K562 (cell line): ENCODE results near the gene PPP1R12C. TPM values are rescaled to one million over a fixed set of nuclear protein-coding genes. Genes with fewer than 3 reads are reported as not detected.

Experiments used
- CBFA2T3 ChIP-seq: fragments of 450-650 bp; IDR thresholded peaks from 2 replicates; pipeline ENCODE4 v1.6.1; 2017
- FOXJ3 ChIP-seq: sonication (generic); formaldehyde crosslinking; IDR thresholded peaks from 2 replicates; pipeline ENCODE4 v1.4.0; 2020; ENCODE audit warnings: mild to moderate bottlenecking, missing genetic modification reagents
- FOXK2 ChIP-seq, 2 experiments: fragments of 450-650 bp; IDR thresholded peaks in 1 of 2; conservative IDR thresholded peaks in 1 of 2; 2 replicates each; pipeline ENCODE4 v1.6.1; 2016; ENCODE audit warnings: low read depth in 2 of 2, mild to moderate bottlenecking in 1 of 2
- HEY1 ChIP-seq: fragments of 250-450 bp; sonication (Bioruptor Pico); IDR thresholded peaks from 2 replicates; pipeline ENCODE4 v1.5.0; 2020; ENCODE audit warnings: mild to moderate bottlenecking, moderate library complexity, borderline replicate concordance
- HSF4 ChIP-seq: fragments of 250-450 bp; sonication (Bioruptor Pico); IDR thresholded peaks from 2 replicates; pipeline ENCODE4 v2.1.2; 2022; ENCODE audit warnings: mild to moderate bottlenecking, moderate library complexity, borderline replicate concordance
- KAT8 ChIP-seq: fragments of 450-650 bp; IDR thresholded peaks from 2 replicates; pipeline ENCODE4 v1.6.1; 2016; ENCODE audit warnings: low read depth, mild to moderate bottlenecking
- KDM5B ChIP-seq: fragments of 200-600 bp; sonication (generic); IDR thresholded peaks from 2 replicates; pipeline ENCODE4 v1.6.1; 2012; ENCODE audit warnings: low read depth, mild to moderate bottlenecking, moderate library complexity, low read length, control low read depth, inconsistent platforms; ENCODE audit not compliant: insufficient replicate concordance
- POU5F1 ChIP-seq: fragments of 150-350 bp; IDR thresholded peaks from 2 replicates; pipeline ENCODE4 v1.6.1; 2014; ENCODE audit warnings: borderline replicate concordance, low read length, low read depth, mild to moderate bottlenecking; ENCODE audit not compliant: partially characterized antibody
- TAF7 ChIP-seq: fragments of 450-650 bp; IDR thresholded peaks from 2 replicates; pipeline ENCODE4 v1.6.1; 2016; ENCODE audit warnings: missing genetic modification characterization, missing compliant biosample characterization
- TAL1 ChIP-seq: fragments of 450-650 bp; IDR thresholded peaks from 2 replicates; pipeline ENCODE4 v1.6.1; 2016; ENCODE audit warnings: mild to moderate bottlenecking
- ZNF316 ChIP-seq: fragments of 450-650 bp; IDR thresholded peaks from 2 replicates; pipeline ENCODE4 v1.6.1; 2016
- polyA plus RNA-seq, 8 experiments: library from polyadenylated mRNA; depleted of rRNA in 4 of 8; stranded (reverse) in 5 of 8; unstranded in 3 of 8; fragments of >200 nt; fragmentation: Nextera tagmentation in 2 of 8; fragmentation: Illumina TruSeq in 1 of 8; extraction: Ambion mirVana in 2 of 8; extraction: Trizol in 1 of 8; gene quantifications; 2 replicates each; pipeline versions ENCODE4 v1.2.1 to v1.2.3, GENCODE V29; 2011 to 2014; ENCODE audit warnings: inconsistent platforms in 1 of 8, missing spikeins in 1 of 8
- total RNA-seq, 7 experiments: library from RNA; depleted of rRNA in 6 of 7; stranded (reverse); fragments of >200 nt in 6 of 7; fragmentation: Illumina TruSeq in 2 of 7; extraction: Trizol in 2 of 7; gene quantifications; 2 replicates each; pipeline versions ENCODE4 v1.2.1 to v1.2.3, GENCODE V29; 2011 to 2021; ENCODE audit warnings: low replicate concordance in 1 of 7
- TF ChIP-seq, protein P1 (sequence below): sonication (generic); formaldehyde crosslinking; IDR thresholded peaks from 2 replicates; pipeline ENCODE4 v1.4.0; 2020; ENCODE audit warnings: mild to moderate bottlenecking, missing genetic modification reagents
- TF ChIP-seq, protein P2 (sequence below): fragments of 450-650 bp; IDR thresholded peaks from 2 replicates; pipeline ENCODE4 v1.6.1; 2017; ENCODE audit warnings: antibody characterized with exemption, mild to moderate bottlenecking
- TF ChIP-seq, protein P3 (sequence below), 2 experiments: IDR thresholded peaks; 2 replicates each; pipeline ENCODE4 v1.6.1; 2011; ENCODE audit warnings: borderline replicate concordance in 1 of 2, control low read depth in 1 of 2, low read depth in 1 of 2, low read length in 1 of 2, mild to moderate bottlenecking in 1 of 2, mixed read lengths in 1 of 2, moderate library complexity in 1 of 2; ENCODE audit not compliant: insufficient read depth in 1 of 2, insufficient read length in 1 of 2, poor library complexity in 1 of 2, severe bottlenecking in 1 of 2; ENCODE audit errors: extremely low read depth in 1 of 2
- TF ChIP-seq, protein P4 (sequence below): fragments of 450-650 bp; formaldehyde crosslinking; IDR thresholded peaks from 2 replicates; pipeline ENCODE4 v1.4.0; 2022; ENCODE audit warnings: missing genetic modification characterization

The PPP1R12C gene
- total and polyA plus RNA-seq, 9 of the 15 experiments (the other 6 are each of a cell fraction or from before 2014, with no cell fraction given) = 1.8 to 136 (median 33.7) TPM

DNA sequence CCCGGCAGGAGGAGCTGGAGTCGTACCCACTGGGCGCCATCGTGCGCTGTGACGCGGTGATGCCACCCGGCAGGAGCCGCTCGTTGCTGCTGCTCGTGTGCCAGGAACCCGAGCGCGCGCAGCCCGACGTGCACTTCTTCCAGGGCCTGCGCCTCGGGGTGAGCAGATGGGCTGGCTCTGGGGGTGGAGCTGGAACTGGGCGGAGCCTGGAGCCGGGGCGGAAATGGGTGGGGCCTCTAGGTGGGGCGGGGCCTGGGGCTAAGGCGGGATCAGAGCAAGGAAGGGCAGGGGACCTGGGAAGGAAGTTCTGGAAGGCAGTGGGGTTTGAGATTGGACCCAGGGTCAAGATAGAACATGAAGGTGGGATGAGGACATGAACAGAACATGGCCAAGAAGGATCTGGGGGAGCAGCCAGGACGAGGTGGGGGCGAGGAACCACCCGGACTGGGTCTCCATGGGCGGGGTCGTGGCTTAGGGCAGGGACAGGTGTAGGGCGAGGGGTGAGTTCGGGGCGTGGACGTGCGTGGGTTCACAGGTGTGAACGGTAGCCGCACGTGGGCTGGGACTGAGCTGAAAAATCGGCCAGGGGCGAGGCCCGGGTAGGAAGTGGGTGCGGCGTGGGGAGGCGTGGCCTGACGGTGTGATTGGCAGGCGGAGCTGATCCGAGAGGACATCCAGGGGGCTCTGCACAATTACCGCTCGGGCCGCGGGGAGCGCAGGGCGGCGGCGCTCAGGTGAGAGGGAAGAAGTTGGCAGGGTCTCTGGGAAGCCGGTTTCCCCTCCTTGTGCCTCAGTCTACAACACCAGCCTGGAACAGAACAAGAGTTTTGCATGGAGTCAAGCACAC lies 37.1 kb downstream of the PPP1R12C start (continued):
- TF ChIP-seq, protein P1, sequence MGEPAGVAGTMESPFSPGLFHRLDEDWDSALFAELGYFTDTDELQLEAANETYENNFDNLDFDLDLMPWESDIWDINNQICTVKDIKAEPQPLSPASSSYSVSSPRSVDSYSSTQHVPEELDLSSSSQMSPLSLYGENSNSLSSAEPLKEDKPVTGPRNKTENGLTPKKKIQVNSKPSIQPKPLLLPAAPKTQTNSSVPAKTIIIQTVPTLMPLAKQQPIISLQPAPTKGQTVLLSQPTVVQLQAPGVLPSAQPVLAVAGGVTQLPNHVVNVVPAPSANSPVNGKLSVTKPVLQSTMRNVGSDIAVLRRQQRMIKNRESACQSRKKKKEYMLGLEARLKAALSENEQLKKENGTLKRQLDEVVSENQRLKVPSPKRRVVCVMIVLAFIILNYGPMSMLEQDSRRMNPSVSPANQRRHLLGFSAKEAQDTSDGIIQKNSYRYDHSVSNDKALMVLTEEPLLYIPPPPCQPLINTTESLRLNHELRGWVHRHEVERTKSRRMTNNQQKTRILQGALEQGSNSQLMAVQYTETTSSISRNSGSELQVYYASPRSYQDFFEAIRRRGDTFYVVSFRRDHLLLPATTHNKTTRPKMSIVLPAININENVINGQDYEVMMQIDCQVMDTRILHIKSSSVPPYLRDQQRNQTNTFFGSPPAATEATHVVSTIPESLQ (CRISPR knock-in tag) = 0 out of 2 replicates have a peak, but pooled peaks have one; percentile 64
- peak; percentile 58 for TF ChIP-seq KDM5B
- 0 out of 2 replicates have a peak, but pooled peaks have one; percentile 3 for TF ChIP-seq ZNF316
- TF ChIP-seq POU5F1 = no peak
- TF ChIP-seq, protein P2, sequence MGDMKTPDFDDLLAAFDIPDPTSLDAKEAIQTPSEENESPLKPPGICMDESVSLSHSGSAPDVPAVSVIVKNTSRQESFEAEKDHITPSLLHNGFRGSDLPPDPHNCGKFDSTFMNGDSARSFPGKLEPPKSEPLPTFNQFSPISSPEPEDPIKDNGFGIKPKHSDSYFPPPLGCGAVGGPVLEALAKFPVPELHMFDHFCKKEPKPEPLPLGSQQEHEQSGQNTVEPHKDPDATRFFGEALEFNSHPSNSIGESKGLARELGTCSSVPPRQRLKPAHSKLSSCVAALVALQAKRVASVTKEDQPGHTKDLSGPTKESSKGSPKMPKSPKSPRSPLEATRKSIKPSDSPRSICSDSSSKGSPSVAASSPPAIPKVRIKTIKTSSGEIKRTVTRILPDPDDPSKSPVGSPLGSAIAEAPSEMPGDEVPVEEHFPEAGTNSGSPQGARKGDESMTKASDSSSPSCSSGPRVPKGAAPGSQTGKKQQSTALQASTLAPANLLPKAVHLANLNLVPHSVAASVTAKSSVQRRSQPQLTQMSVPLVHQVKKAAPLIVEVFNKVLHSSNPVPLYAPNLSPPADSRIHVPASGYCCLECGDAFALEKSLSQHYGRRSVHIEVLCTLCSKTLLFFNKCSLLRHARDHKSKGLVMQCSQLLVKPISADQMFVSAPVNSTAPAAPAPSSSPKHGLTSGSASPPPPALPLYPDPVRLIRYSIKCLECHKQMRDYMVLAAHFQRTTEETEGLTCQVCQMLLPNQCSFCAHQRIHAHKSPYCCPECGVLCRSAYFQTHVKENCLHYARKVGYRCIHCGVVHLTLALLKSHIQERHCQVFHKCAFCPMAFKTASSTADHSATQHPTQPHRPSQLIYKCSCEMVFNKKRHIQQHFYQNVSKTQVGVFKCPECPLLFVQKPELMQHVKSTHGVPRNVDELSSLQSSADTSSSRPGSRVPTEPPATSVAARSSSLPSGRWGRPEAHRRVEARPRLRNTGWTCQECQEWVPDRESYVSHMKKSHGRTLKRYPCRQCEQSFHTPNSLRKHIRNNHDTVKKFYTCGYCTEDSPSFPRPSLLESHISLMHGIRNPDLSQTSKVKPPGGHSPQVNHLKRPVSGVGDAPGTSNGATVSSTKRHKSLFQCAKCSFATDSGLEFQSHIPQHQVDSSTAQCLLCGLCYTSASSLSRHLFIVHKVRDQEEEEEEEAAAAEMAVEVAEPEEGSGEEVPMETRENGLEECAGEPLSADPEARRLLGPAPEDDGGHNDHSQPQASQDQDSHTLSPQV = 0 out of 2 replicates have a peak, but pooled peaks have one; percentile 68
- no peak for TF ChIP-seq HSF4
- peak; percentile 36 to 40; a peak in 1 of 4 replicates for TF ChIP-seq FOXK2 (conservative IDR thresholded peaks at IDR 0.05 in 1 of 2, IDR thresholded peaks at IDR 0.05 in 1 of 2; ENCODE audit: low read depth in 2 of 2)
- 0 out of 2 replicates have a peak, but pooled peaks have one; percentile 4 for TF ChIP-seq TAL1
- TF ChIP-seq HEY1 (CRISPR knock-in tag) = no peak
- TF ChIP-seq TAF7 (tag) = no peak; the same call in 1 of the 2 replicates
- TF ChIP-seq KAT8 = no peak
- TF ChIP-seq, protein P3, sequence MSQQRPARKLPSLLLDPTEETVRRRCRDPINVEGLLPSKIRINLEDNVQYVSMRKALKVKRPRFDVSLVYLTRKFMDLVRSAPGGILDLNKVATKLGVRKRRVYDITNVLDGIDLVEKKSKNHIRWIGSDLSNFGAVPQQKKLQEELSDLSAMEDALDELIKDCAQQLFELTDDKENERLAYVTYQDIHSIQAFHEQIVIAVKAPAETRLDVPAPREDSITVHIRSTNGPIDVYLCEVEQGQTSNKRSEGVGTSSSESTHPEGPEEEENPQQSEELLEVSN (IDR thresholded peaks at IDR 0.05; ENCODE audit: borderline replicate concordance in 1 of 2, extremely low read depth in 1 of 2, insufficient read depth in 1 of 2, insufficient read length in 1 of 2, low read depth in 1 of 2, low read length in 1 of 2, poor library complexity in 1 of 2, severe bottlenecking in 1 of 2) = peak; percentile 84 to 91
- TF ChIP-seq CBFA2T3 = 0 out of 2 replicates have a peak, but pooled peaks have one; percentile 12
- TF ChIP-seq, protein P4, sequence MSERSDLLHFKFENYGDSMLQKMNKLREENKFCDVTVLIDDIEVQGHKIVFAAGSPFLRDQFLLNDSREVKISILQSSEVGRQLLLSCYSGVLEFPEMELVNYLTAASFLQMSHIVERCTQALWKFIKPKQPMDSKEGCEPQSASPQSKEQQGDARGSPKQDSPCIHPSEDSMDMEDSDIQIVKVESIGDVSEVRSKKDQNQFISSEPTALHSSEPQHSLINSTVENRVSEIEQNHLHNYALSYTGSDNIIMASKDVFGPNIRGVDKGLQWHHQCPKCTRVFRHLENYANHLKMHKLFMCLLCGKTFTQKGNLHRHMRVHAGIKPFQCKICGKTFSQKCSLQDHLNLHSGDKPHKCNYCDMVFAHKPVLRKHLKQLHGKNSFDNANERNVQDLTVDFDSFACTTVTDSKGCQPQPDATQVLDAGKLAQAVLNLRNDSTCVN (CRISPR knock-in tag) = peak; percentile 90
- TF ChIP-seq FOXJ3 (CRISPR knock-in tag) = no peak
